GM12873 (cell line): ENCODE measurements around the gene OTOG.

ENCODE experiments used
- TF ChIP-seq, protein P1 (sequence below): IDR thresholded peaks from 2 replicates; pipeline ENCODE4 v1.5.1; 2012; ENCODE audit warnings: low read depth, mild to moderate bottlenecking, moderate library complexity, low read length, control low read depth; ENCODE audit not compliant: insufficient read depth; ENCODE audit errors: missing control alignments

Gene OTOG

GRCh38 chr11:17526931-17527627 is 20.0 kb upstream of the OTOG start:
- TF ChIP-seq, protein P1, sequence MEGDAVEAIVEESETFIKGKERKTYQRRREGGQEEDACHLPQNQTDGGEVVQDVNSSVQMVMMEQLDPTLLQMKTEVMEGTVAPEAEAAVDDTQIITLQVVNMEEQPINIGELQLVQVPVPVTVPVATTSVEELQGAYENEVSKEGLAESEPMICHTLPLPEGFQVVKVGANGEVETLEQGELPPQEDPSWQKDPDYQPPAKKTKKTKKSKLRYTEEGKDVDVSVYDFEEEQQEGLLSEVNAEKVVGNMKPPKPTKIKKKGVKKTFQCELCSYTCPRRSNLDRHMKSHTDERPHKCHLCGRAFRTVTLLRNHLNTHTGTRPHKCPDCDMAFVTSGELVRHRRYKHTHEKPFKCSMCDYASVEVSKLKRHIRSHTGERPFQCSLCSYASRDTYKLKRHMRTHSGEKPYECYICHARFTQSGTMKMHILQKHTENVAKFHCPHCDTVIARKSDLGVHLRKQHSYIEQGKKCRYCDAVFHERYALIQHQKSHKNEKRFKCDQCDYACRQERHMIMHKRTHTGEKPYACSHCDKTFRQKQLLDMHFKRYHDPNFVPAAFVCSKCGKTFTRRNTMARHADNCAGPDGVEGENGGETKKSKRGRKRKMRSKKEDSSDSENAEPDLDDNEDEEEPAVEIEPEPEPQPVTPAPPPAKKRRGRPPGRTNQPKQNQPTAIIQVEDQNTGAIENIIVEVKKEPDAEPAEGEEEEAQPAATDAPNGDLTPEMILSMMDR = no peak

DNA sequence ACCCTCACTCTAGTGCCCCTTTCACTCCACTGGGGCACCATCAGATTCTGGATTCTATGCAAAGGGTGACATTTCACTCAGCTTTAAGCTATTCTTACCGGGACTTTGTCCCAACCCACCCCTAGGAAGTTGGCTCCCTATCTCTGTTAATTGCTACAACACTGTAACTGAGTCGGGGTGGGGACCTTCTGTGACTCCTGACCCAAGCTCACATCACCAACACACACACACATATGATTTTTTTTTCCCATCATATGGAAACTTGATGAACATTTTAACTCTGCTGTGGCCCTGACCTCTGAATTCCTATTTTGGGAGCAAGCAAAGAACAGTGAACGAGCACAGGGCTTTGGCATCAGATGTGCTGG is 19.4 kb upstream of the OTOG start:
- TF ChIP-seq, protein P1 = no peak

DNA sequence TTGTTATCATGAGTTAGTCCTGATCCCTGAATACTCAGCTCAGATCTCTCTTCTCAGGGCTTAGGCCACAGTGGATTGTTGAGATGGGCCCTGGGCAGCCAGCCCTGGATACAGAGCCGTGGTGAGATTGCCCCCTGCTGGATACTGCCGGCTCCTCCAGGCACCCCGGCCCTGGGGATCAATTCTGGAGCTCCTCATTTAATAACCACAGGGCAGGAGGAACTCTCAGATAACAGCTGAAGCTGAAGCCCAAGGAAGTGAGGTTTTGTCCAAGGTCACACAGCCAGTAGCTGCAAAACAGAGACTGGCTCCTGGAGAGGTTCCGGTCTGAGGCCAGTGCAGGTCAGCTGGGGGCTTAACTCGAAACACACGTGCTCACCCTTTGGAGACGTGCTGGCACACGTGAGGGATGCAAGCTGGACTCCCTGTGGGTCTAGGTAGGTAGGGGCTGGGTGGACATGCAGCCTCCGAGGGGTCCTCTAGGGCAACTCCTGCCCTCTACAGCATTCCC is 18.8 kb upstream of the OTOG start:
- TF ChIP-seq, protein P1 = peak; percentile 77

- TF ChIP-seq, protein P1 = no peak
Measured at GRCh38 chr11:17528906-17529843, 17.9 kb upstream of the OTOG start.

DNA sequence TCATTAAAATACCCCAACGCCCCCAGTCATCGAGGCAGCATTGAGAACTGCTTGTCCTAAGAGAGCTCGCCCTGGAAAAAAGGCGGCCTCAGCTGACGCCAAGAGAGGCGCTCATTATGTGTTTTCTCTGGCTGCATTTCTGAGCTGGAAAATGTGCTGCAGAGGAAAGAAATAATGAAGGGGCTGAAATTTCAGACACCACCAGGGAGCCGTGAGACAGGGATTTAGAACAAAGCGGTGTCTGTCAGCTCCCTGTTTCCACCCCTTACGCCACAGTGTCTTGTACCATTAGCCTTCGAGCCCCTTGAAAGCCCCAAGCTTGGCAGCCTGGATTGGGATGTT is 17.2 kb upstream of the OTOG start:
- TF ChIP-seq, protein P1 = no peak

DNA sequence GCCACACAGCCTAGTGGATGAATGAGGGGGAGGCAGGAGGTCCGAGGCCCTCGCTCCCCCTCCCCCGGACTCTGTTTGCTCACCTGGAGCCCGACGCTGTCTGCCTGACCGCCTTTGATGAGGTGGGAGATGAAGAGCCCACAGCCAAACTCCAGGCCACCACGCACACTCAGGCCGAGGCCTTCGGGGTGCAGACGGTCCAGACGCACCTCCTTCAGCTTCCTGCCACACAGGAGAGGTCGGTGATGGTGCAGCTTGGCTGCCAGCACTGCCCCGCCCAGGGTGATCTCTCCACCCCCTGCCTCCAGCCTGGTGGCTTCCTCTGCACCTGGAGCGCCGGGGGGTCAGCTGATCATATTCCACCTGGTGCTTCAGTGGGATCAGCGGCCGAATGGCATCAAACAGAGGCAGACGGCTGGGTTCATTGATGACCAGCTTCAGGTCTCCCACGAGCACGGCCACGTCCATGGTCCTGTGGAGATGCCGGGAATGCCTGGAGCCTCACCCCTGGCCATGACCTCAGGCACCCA is 15.9 kb upstream of the OTOG start:
- TF ChIP-seq, protein P1 = no peak

- TF ChIP-seq, protein P1 = no peak
Measured at GRCh38 chr11:17531636-17532113, 15.4 kb upstream of the OTOG start.
